Bronchial epithelial cell (primary cell): ENCODE results near the gene CITED1. TPM values are rescaled to one million over a fixed set of nuclear protein-coding genes. Genes with fewer than 3 reads are reported as not detected.

Experiments used
- DNase-seq: peaks from one replicate; pipeline ENCODE4 v3.0.0-alpha.2; 2010; ENCODE audit warnings: low read depth
- FAIRE-seq: peaks from 2 replicates; lab custom pipeline; 2011; peaks lifted over from hg19 to GRCh38; lab: Jason Lieb, UNC
- H3K27me3 ChIP-seq: 2 replicates; pipeline ENCODE4 v1.5.1; 2011; ENCODE audit warnings: low read length; ENCODE audit not compliant: control insufficient read depth, insufficient read depth
- H3K36me3 ChIP-seq: 2 replicates; pipeline ENCODE4 v1.5.1; 2011; ENCODE audit warnings: low read length; ENCODE audit not compliant: control insufficient read depth, insufficient read depth
- H3K4me3 ChIP-seq: 2 replicates; pipeline ENCODE4 v1.5.1; 2011; ENCODE audit warnings: mild to moderate bottlenecking, low read depth, low read length, control low read depth
- total RNA-seq: library from RNA; depleted of rRNA; stranded (reverse); fragments of >200 nt; gene quantifications from 2 replicates; pipeline ENCODE4 v1.2.1, GENCODE V29; 2014
- TF ChIP-seq, protein P1 (sequence below): IDR thresholded peaks from 2 replicates; pipeline ENCODE4 v1.5.1; 2011; ENCODE audit warnings: mild to moderate bottlenecking, moderate library complexity, low read length, control low read depth, inconsistent platforms; ENCODE audit not compliant: insufficient read depth, severe bottlenecking

The CITED1 gene
- total RNA-seq, 1 donor from 2014 or later: not detected

DNA sequence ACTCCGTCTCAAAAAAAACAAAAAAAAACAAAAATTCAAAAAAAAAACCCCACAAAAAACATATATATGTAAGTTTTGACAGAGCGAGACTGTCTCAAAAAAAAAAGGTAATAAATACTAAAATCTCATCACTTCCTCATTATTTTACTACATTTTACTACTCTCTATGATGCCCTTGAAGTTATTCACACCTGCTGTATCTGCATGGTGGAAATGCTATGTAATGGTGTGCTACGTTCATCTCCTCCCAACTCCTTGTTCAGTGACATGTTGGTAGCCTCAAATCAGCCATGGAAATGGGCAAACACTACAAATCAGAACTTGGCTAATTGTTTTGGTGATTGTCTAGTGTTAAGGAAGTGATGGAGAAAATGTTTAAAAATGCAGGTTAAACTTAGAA is 40.5 kb downstream of the CITED1 start:
- peaks cover 1% of the 10 kb centered on the region for H3K36me3 ChIP-seq
- no peaks in the 10 kb centered on the region for H3K27me3 ChIP-seq
- FAIRE-seq (no peak), DNase-seq (no peak)
- TF ChIP-seq, protein P1, sequence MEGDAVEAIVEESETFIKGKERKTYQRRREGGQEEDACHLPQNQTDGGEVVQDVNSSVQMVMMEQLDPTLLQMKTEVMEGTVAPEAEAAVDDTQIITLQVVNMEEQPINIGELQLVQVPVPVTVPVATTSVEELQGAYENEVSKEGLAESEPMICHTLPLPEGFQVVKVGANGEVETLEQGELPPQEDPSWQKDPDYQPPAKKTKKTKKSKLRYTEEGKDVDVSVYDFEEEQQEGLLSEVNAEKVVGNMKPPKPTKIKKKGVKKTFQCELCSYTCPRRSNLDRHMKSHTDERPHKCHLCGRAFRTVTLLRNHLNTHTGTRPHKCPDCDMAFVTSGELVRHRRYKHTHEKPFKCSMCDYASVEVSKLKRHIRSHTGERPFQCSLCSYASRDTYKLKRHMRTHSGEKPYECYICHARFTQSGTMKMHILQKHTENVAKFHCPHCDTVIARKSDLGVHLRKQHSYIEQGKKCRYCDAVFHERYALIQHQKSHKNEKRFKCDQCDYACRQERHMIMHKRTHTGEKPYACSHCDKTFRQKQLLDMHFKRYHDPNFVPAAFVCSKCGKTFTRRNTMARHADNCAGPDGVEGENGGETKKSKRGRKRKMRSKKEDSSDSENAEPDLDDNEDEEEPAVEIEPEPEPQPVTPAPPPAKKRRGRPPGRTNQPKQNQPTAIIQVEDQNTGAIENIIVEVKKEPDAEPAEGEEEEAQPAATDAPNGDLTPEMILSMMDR: no peak
- H3K4me3 ChIP-seq: no peak overlapping the region

DNA sequence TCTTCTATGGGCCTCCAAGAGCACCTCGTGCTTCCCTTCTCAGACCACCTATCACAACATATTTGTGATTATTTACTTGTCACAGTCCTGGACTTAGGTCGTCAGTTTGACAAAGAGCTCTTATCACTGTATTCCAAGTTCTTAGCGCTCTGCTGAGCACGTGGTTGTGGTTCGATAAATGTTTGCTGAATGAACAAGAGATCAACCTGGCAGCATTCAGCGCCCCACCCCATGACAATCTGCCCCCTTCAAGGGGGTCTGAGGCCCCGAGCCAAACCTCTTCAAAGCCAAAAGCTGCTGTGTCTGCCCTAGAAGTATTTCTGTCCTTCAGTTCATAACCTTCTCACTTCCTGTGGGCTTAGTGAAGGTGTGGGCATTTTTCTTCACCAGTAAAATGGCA is 43.6 kb downstream of the CITED1 start:
- no peaks in the 10 kb centered on the region for H3K27me3 ChIP-seq
- DNase-seq (no peak), FAIRE-seq (no peak)
- no peak overlapping the region for H3K4me3 ChIP-seq
- TF ChIP-seq, protein P1: no peak
- no peaks in the 10 kb centered on the region for H3K36me3 ChIP-seq

DNA sequence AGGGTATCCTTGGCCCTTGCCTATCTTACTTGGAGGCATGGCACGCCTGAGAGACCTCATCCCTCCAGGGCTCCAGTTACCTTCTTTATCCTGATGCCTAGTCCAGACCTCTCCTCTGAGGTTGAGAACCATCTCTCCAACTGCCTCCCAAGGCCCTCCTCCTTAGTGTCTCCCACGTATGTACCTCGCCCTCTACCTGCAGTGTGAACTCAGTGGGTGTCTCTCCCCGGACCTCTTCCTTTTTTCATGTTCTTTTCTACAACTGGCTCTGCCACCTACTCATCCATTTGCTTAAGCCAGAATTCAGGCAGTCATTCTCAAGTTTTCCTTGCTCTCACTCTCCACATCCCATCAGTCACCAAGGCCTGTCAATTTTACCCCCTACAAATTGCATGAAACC is 45.3 kb downstream of the CITED1 start:
- Histone ChIP-seq H3K36me3 (no peaks in the 10 kb centered on the region), H3K4me3 (no peak overlapping the region), H3K27me3 (no peaks in the 10 kb centered on the region)
- TF ChIP-seq, protein P1: no peak
- DNase-seq (no peak), FAIRE-seq (no peak)

DNA sequence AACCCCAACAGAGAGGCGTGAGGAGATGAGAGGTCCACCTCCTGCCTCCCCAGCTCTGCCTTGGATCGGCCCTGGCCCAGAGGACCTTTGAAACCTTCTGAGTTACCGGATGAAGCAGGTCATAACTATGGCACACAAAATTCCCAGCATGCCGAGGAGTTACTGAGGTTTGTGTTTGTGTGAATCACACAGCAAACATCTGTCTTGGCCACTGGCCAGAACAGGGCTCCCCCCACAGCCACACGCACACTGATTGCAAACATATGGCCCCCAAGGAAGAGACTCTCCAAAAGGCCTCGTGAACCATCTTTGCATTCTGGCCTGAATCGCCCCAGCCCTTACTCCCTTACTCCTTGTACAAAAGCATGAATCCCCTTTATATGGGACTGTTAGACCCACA is 47.5 kb downstream of the CITED1 start:
- H3K36me3 ChIP-seq: no peaks in the 10 kb centered on the region
- H3K4me3 ChIP-seq: no peak overlapping the region
- DNase-seq (no peak), FAIRE-seq (no peak)
- no peaks in the 10 kb centered on the region for H3K27me3 ChIP-seq
- TF ChIP-seq, protein P1: no peak

DNA sequence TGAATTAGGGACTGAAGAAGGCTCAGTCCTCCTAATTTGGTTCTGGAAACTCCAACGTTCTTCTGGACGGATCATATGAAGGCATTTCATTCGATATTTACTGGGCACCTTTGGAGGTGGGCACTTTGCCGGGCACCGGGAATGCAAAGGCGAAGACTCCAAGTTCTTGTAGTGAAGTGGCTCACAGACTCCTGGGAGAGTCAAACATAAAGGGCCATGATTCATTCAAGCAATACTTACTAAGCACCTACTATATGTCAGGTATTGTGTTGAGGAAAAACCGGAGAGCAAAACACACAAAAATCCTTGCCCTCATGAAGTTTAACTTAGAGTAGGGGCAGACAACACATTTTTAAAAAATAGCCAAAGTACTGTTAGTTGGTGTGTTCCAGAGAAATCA is 49.9 kb downstream of the CITED1 start:
- H3K36me3 ChIP-seq: no peaks in the 10 kb centered on the region
- no peak overlapping the region for H3K4me3 ChIP-seq
- TF ChIP-seq, protein P1: no peak
- no peak for DNase-seq
- no peaks in the 10 kb centered on the region for H3K27me3 ChIP-seq
- no peak for FAIRE-seq

DNA sequence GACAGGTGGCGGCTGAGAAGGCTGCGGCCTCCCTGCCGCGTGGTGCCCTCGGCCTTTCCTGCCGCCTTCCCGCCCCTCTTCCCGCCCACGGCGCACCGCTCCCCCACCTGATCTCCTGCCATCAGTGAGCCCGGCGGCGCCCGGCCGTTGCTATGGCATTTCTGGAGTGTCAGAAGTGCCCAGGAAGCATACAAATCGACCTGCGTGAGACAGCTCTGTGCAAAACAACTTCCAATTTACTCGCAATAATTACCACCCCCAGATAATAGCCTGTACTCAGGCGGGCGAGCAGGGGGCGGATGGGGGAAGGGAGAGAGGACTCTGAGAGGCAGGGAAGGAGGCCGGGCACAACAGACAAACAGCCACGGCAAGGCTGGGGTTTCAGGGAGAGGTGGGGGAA is 50.3 kb downstream of the CITED1 start:
- no peak overlapping the region for H3K4me3 ChIP-seq
- DNase-seq (no peak), FAIRE-seq (no peak)
- TF ChIP-seq, protein P1: no peak
- no peaks in the 10 kb centered on the region for H3K36me3 ChIP-seq
- no peaks in the 10 kb centered on the region for H3K27me3 ChIP-seq
